ENCODE measurements around the gene GPX5. TPM values are rescaled to one million over a fixed set of nuclear protein-coding genes. Genes with fewer than 3 reads are reported as not detected.

GPX5 gene
- total and polyA plus RNA-seq, 2 experiments from 2014 or later: not detected

DNA sequence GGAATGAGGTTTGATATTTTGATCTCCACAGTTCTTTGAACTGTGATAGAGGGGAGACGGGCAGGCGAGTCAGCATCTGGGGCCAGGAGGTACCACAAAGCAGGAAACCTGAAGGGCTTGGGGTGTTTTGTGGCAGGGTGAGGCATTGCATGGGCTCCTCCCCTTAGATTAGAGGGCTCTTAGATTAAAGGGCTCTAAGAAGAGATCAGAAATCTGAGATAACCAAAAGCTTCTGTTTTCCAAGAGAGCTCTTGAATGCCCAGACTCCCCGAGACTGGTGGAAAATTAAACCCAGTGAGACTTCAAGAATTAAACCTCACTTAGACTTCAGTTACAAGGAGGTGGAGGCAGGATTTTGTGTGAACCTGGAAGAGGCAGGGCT, 2.4 kb upstream of the GPX5 start (continued):
- TF ChIP-seq, protein P1, sequence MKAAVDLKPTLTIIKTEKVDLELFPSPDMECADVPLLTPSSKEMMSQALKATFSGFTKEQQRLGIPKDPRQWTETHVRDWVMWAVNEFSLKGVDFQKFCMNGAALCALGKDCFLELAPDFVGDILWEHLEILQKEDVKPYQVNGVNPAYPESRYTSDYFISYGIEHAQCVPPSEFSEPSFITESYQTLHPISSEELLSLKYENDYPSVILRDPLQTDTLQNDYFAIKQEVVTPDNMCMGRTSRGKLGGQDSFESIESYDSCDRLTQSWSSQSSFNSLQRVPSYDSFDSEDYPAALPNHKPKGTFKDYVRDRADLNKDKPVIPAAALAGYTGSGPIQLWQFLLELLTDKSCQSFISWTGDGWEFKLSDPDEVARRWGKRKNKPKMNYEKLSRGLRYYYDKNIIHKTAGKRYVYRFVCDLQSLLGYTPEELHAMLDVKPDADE (IDR thresholded peaks at IDR 0.05): no peak
- no peak for TF ChIP-seq JUNB (IDR thresholded peaks at IDR 0.05; ENCODE audit: unreplicated experiment)
- TF ChIP-seq, protein P2, sequence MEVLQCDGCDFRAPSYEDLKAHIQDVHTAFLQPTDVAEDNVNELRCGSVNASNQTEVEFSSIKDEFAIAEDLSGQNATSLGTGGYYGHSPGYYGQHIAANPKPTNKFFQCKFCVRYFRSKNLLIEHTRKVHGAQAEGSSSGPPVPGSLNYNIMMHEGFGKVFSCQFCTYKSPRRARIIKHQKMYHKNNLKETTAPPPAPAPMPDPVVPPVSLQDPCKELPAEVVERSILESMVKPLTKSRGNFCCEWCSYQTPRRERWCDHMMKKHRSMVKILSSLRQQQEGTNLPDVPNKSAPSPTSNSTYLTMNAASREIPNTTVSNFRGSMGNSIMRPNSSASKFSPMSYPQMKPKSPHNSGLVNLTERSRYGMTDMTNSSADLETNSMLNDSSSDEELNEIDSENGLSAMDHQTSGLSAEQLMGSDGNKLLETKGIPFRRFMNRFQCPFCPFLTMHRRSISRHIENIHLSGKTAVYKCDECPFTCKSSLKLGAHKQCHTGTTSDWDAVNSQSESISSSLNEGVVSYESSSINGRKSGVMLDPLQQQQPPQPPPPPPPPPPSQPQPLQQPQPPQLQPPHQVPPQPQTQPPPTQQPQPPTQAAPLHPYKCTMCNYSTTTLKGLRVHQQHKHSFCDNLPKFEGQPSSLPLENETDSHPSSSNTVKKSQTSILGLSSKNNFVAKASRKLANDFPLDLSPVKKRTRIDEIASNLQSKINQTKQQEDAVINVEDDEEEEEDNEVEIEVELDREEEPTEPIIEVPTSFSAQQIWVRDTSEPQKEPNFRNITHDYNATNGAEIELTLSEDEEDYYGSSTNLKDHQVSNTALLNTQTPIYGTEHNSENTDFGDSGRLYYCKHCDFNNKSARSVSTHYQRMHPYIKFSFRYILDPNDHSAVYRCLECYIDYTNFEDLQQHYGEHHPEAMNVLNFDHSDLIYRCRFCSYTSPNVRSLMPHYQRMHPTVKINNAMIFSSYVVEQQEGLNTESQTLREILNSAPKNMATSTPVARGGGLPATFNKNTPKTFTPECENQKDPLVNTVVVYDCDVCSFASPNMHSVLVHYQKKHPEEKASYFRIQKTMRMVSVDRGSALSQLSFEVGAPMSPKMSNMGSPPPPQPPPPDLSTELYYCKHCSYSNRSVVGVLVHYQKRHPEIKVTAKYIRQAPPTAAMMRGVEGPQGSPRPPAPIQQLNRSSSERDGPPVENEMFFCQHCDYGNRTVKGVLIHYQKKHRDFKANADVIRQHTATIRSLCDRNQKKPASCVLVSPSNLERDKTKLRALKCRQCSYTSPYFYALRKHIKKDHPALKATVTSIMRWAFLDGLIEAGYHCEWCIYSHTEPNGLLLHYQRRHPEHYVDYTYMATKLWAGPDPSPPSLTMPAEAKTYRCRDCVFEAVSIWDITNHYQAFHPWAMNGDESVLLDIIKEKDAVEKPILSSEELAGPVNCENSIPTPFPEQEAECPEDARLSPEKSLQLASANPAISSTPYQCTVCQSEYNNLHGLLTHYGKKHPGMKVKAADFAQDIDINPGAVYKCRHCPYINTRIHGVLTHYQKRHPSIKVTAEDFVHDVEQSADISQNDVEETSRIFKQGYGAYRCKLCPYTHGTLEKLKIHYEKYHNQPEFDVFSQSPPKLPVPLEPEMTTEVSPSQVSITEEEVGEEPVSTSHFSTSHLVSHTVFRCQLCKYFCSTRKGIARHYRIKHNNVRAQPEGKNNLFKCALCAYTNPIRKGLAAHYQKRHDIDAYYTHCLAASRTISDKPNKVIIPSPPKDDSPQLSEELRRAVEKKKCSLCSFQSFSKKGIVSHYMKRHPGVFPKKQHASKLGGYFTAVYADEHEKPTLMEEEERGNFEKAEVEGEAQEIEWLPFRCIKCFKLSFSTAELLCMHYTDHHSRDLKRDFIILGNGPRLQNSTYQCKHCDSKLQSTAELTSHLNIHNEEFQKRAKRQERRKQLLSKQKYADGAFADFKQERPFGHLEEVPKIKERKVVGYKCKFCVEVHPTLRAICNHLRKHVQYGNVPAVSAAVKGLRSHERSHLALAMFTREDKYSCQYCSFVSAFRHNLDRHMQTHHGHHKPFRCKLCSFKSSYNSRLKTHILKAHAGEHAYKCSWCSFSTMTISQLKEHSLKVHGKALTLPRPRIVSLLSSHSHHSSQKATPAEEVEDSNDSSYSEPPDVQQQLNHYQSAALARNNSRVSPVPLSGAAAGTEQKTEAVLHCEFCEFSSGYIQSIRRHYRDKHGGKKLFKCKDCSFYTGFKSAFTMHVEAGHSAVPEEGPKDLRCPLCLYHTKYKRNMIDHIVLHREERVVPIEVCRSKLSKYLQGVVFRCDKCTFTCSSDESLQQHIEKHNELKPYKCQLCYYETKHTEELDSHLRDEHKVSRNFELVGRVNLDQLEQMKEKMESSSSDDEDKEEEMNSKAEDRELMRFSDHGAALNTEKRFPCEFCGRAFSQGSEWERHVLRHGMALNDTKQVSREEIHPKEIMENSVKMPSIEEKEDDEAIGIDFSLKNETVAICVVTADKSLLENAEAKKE (CRISPR knock-in tag; IDR thresholded peaks at IDR 0.05): no peak
- TF ChIP-seq POLR2AphosphoS5 (IDR thresholded peaks at IDR 0.05; ENCODE audit: low read depth): no peak
- TF ChIP-seq CREB1 (CRISPR knock-in tag; IDR thresholded peaks at IDR 0.05; ENCODE audit: low read depth): no peak
- no peak for TF ChIP-seq EZH2 (IDR thresholded peaks at IDR 0.05; ENCODE audit: low read depth, unreplicated experiment)
- TF ChIP-seq ZNF114 (CRISPR knock-in tag; IDR thresholded peaks at IDR 0.05): no peak

DNA sequence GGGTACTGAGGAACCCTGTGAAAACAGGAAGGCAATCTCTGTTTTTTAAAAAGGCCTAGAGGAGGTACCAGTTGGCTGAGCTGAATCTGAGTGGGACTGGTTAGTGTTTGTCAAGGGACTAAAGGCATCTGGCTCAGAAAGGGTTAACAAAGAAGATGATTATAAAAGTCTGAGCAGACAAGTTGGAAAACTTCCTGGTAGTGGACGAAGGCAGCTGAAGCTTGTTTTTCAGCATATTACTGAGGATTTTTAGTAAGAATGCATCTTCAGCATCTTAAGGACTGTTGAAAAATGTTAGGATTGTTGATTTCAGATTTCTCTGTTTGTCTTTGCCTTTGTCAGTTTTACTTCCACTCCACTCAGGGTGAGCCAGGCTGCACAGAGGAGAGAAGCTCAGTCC, 5.1 kb downstream of the GPX5 start:
- Mint-ChIP-seq H3K27me3 (ENCODE audit: insufficient read depth, low read depth, poor library complexity) (no peaks in the 10 kb centered on the region), H3K36me3 (ENCODE audit: low read depth) (no peaks in the 10 kb centered on the region), H3K4me3 (0 out of 3 replicates have a peak overlapping the region, but pooled peaks have one; percentile 30), H3K9me3 (no peaks in the 10 kb centered on the region), H3K4me1 (peaks cover 12% of the 10 kb centered on the region), H3K27ac (peak overlapping the region; percentile 83)
- DNase-seq (ENCODE audit: low spot score): no peak
- H3K27ac ChIP-seq (ENCODE audit: low read depth): no peak overlapping the region
- H3K4me3 ChIP-seq: no peak overlapping the region
- H3K4me2 ChIP-seq: peak overlapping the region; percentile 24; the same call in 1 of the 2 replicates
- no peaks in the 10 kb centered on the region for H4K20me1 ChIP-seq (replicated peaks; ENCODE audit: insufficient read depth)
- H3K27me3 ChIP-seq (ENCODE audit: insufficient read depth): no peaks in the 10 kb centered on the region
- H3K4me1 ChIP-seq (ENCODE audit: insufficient read depth): 0 out of 2 replicates have a peak, but pooled peaks cover 10% of the 10 kb centered on the region
- H3F3A ChIP-seq (replicated peaks; ENCODE audit: low read depth): no peaks in the 10 kb centered on the region
- peaks cover 6% of the 10 kb centered on the region; the same call in 1 of the 2 replicates for H3K9me2 ChIP-seq (ENCODE audit: insufficient read depth)
- ATAC-seq: no peak
- H3K36me3 ChIP-seq (ENCODE audit: insufficient read depth): no peaks in the 10 kb centered on the region
- H3K79me2 ChIP-seq (replicated peaks; ENCODE audit: insufficient read depth): no peaks in the 10 kb centered on the region
- H2AFZ ChIP-seq: 0 out of 2 replicates have a peak overlapping the region, but pooled peaks have one; percentile 11
- TF ChIP-seq POLR2AphosphoS5 (IDR thresholded peaks at IDR 0.05; ENCODE audit: low read depth): no peak
- TF ChIP-seq EZH2 (IDR thresholded peaks at IDR 0.05; ENCODE audit: low read depth, unreplicated experiment): no peak
- TF ChIP-seq, protein P1 (IDR thresholded peaks at IDR 0.05): no peak

All from GM23338 (cell line).